IPS-18a (cell line): ENCODE data around the gene PTTG2.

ENCODE experiments used
- H3K27ac ChIP-seq: one replicate; pipeline ENCODE4 v1.5.1; 2013; ENCODE audit warnings: low read length
- H3K27me3 ChIP-seq: one replicate; pipeline ENCODE4 v1.6.1; 2013; ENCODE audit warnings: mild to moderate bottlenecking, low read length; ENCODE audit not compliant: control insufficient read depth, insufficient read depth
- H3K36me3 ChIP-seq: one replicate; pipeline ENCODE4 v1.6.1; 2013; ENCODE audit warnings: low read depth, low read length; ENCODE audit not compliant: control insufficient read depth
- H3K4me1 ChIP-seq: one replicate; pipeline ENCODE4 v1.6.1; 2013; ENCODE audit warnings: low read depth, low read length; ENCODE audit not compliant: control insufficient read depth
- H3K4me3 ChIP-seq: one replicate; pipeline ENCODE4 v1.5.1; 2013; ENCODE audit warnings: low read length
- H3K9ac ChIP-seq: one replicate; pipeline ENCODE4 v1.6.1; 2013; ENCODE audit warnings: mild to moderate bottlenecking, low read length, moderate library complexity
- H3K9me3 ChIP-seq: one replicate; pipeline ENCODE4 v1.6.1; 2013; ENCODE audit warnings: low read depth, low read length; ENCODE audit not compliant: control insufficient read depth

Gene PTTG2

DNA sequence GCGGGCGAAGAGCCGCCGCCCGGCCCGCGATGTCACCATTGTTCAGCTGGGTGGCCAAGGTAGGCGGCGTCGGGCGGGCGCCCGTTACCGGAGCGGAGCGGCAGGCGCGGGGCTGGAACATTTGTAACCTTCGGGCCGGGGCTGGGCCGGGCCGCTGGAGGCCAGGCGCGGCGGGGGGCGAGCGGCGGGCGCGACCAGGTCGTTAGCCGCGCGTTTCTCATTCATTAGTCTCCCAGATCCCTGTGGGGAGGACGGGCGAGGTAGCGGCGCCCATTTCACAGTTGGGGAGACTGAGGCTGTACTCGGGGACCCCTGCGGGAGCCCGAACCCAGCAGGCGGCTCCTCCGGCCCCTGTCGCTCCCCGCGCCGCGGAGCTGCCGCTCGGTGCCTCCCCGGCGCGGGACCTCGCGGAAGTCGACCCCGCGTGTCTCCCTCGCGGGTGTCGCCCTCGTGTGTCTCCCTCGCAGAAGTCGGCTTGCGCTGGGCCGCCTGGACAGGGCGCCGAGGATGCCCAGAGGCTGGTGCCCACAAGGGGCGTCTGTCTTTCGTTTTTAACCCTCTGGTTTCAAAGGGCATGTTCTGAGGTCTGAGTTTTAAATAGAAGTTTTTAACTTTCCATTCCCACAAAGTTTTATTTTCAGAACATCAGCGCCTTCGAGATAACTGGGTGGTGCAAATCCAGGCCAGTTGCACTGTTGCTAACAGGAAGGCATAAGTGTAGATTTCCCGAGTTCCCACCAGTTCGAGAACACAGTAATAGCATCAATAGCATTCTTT, 17.5 kb downstream of the PTTG2 start:
- H3K4me1 ChIP-seq = peaks cover 33% of the 10 kb centered on the region
- H3K27me3 ChIP-seq = no peaks in the 10 kb centered on the region
- H3K4me3 ChIP-seq = peak overlapping the region; percentile 73
- peak overlapping the region; percentile 59 for H3K9ac ChIP-seq
- no peaks in the 10 kb centered on the region for H3K36me3 ChIP-seq
- no peaks in the 10 kb centered on the region for H3K9me3 ChIP-seq
- no peak overlapping the region for H3K27ac ChIP-seq

DNA sequence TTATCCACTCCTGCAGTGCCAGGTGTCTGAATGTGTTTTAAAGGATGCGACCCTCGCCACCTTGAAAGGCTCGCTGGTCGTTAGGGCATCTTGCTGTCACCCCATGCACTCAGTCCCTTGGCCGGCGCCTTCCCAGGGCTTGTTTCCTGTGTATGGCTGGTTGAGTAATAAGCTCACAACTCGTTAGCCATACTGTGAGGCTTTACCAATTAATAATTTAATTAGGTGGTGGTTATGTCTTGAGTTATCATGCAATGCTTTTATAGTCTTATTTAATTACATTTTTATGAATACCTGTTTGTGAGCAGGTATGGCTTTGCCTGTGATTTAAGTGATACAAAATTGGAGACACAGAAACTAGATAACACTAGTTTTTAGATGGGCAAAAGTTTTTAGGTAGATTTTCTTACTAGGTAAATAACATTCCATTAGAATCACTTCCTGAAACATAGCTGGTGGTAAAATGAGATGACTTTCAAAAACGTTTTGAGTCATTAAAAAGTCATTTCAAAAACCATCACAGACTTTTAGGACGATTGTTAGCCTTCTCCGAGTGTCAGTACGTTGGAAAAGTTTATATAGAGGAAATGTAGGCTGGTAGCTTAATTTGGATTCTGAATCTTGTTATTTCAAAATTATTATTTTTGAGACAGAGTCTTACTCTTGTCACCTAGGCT, 18.2 kb downstream of the PTTG2 start:
- H3K27me3 ChIP-seq = no peaks in the 10 kb centered on the region
- H3K9me3 ChIP-seq = no peaks in the 10 kb centered on the region
- no peak overlapping the region for H3K27ac ChIP-seq
- H3K4me1 ChIP-seq = peaks cover 35% of the 10 kb centered on the region
- no peaks in the 10 kb centered on the region for H3K36me3 ChIP-seq
- peak overlapping the region; percentile 73 for H3K4me3 ChIP-seq
- H3K9ac ChIP-seq = peak overlapping the region; percentile 59

DNA sequence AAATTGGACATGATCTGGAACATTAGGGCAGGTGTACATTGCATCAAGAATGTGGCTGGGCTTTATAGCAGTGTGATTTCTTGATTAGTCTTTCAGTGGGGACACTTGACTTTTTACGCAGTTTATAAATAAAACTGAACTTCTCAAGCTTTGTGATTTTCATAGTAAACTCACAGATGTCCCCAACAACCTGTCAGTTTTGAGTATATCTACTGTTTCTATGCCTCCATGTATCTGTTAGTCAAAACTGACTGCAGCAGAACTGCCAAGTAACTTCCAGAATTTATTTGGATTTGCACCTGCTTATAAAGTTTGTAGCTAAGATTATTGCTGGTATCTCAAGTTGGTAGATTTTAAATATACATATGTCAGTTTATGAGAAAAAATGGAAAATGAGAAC, 20.0 kb downstream of the PTTG2 start:
- H3K27me3 ChIP-seq = no peaks in the 10 kb centered on the region
- H3K4me1 ChIP-seq = peaks cover 35% of the 10 kb centered on the region
- no peaks in the 10 kb centered on the region for H3K9me3 ChIP-seq
- no peak overlapping the region for H3K27ac ChIP-seq
- H3K9ac ChIP-seq = no peak overlapping the region
- no peak overlapping the region for H3K4me3 ChIP-seq
- H3K36me3 ChIP-seq = no peaks in the 10 kb centered on the region

DNA sequence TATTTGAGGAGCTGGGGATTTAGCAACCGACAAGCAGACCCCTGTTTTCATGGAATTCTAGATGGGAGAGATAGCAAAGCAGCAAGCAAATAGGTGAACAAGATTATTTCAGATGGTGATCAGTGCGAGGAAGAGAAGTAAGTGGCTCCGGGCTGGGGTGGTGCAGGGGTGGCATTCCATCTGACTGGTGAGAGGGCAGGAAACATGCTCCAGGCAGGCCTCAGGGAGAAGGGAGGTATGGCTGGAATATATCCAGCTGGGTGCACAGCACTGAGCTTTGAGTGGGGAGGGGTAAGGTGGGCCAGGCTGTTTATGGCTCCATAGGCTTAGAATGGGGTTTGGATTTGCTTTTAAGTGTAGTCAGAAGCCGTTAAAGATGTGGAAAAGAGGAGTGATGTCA, 21.2 kb downstream of the PTTG2 start:
- H3K9me3 ChIP-seq = no peaks in the 10 kb centered on the region
- peaks cover 32% of the 10 kb centered on the region for H3K4me1 ChIP-seq
- no peaks in the 10 kb centered on the region for H3K36me3 ChIP-seq
- no peak overlapping the region for H3K9ac ChIP-seq
- H3K4me3 ChIP-seq = no peak overlapping the region
- no peaks in the 10 kb centered on the region for H3K27me3 ChIP-seq
- no peak overlapping the region for H3K27ac ChIP-seq

DNA sequence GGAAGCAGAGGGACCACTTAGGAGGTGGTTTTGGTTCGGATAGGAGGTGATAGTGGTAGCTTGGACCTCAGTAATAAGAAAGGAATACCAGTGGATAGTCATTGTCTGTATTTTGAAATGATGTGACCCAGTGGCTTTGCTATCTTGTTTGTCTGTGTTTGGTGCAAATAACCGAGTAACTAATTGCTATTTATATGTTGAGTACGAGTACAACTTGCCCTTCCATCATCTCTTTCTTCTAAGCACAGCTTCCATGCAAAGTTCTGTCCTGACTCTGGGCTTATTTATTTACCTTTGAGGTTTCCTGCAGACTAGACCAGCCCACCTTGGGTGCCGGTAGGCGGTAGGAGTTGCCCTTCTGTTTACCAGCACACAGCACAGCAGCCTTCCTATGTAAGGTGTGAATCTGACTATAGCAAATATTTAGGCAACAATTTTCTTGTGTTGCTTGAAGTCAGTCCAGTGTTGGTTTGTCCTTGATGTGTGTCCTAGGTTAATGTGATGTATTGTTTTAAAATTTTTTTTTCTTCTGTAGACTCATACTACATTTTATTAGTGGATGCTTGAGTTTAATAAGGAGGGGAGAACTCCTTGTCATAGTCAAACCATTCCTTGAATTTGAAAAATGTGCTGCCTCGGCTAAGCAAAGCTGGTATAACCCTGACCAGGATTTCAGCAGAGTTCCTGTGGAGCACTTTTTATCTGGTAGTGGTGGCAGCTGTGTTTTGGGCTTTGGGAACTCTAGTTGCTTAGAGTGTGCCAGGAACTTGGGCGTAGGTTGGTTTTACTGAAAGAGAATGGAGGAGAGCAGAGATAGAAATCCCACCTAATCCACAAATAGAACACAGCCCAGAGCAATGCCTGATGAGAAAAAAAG, 21.9 kb downstream of the PTTG2 start:
- peaks cover 28% of the 10 kb centered on the region for H3K4me1 ChIP-seq
- H3K4me3 ChIP-seq = no peak overlapping the region
- no peaks in the 10 kb centered on the region for H3K27me3 ChIP-seq
- H3K9ac ChIP-seq = no peak overlapping the region
- no peak overlapping the region for H3K27ac ChIP-seq
- no peaks in the 10 kb centered on the region for H3K36me3 ChIP-seq
- no peaks in the 10 kb centered on the region for H3K9me3 ChIP-seq

DNA sequence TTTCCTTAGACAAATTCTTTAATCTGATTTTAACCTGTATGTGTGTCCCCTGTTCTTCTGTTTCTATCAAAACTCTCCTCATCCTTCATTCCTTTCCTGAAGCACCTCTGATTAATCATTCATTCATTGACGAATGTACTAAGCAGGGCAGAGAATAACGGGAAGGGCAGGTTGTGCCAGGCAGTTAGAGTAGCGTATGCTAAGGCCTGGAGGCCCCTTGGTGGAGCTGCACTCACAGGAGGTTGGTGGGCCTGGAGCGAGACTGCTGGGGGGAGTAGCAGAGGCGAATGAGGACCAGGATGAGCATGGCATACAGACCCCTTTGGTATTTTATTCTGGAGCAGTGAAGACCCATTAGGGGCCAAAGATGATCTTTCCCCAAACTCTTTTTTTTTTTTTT, 22.5 kb downstream of the PTTG2 start:
- no peaks in the 10 kb centered on the region for H3K36me3 ChIP-seq
- no peaks in the 10 kb centered on the region for H3K9me3 ChIP-seq
- H3K27me3 ChIP-seq = no peaks in the 10 kb centered on the region
- peaks cover 30% of the 10 kb centered on the region for H3K4me1 ChIP-seq
- H3K9ac ChIP-seq = no peak overlapping the region
- no peak overlapping the region for H3K27ac ChIP-seq
- no peak overlapping the region for H3K4me3 ChIP-seq

DNA sequence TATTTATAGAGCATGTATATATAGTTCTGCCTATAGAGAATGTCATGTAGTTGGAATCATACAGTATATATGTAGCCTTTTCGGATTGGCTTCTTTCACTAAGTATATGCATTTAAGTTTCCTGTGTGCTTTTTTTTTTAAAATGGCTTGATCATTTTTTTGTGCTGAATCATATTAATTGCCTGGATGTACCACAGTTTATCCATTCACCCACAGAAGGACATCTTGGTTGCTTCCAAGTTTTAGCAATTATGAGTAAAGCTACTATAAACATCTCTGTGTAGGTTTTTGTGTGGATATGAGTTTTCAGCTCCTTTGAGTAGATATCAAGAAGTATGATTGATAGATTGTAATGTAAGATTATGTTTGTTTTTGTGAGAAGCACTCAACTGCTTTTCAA, 23.8 kb downstream of the PTTG2 start:
- H3K9ac ChIP-seq = no peak overlapping the region
- H3K27ac ChIP-seq = no peak overlapping the region
- H3K27me3 ChIP-seq = no peaks in the 10 kb centered on the region
- no peak overlapping the region for H3K4me3 ChIP-seq
- H3K9me3 ChIP-seq = no peaks in the 10 kb centered on the region
- H3K36me3 ChIP-seq = no peaks in the 10 kb centered on the region
- peaks cover 32% of the 10 kb centered on the region for H3K4me1 ChIP-seq

DNA sequence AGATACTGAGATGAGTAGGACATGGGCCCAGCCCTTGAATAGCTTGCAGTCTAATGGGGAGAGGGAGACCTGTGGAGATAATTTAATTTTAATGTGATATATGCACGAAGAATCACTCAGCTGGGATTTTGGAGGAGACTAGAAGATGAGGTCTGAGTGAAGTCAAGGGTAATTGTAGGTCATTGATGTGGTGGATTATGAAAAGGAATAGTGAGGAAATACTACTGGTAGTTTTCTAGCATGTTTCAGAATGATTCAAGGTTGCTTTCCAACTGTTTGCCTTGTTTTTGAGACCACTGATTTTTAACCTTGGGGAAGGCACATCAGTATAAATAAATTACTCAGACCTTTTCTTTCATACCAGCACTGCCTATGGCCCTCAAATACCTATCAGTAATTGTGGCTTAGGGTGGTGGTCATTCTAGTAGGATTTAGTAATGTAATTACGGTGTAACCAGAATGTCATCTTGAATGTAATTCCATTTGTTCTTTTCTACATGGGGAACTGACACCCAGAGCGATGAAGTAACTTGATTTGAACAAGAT, 25.6 kb downstream of the PTTG2 start:
- Histone ChIP-seq H3K4me1 (peaks cover 44% of the 10 kb centered on the region), H3K36me3 (no peaks in the 10 kb centered on the region), H3K9ac (no peak overlapping the region), H3K27ac (no peak overlapping the region), H3K9me3 (no peaks in the 10 kb centered on the region), H3K27me3 (no peaks in the 10 kb centered on the region), H3K4me3 (no peak overlapping the region)

DNA sequence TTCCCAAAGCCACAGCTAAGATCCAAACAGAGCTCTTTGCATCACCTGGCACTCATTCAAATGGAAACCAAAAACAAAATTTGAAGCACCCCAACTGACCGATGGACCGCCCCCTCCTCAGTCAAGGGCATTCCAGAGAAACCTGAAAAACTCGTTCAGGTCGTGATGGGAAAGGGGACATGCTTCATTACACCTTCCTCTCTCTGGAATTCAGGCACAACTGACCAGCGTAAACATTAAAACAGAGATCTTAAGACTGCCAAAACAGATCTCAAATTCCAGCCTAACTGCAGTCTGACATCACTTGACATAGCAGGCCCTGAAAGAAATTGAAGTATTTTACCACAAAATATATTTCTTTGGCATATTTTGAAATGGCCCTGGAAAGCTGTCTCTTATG, 28.5 kb downstream of the PTTG2 start:
- Histone ChIP-seq H3K27ac (no peak overlapping the region), H3K4me1 (peaks cover 36% of the 10 kb centered on the region), H3K4me3 (peak overlapping the region; percentile 8), H3K27me3 (no peaks in the 10 kb centered on the region), H3K9ac (no peak overlapping the region), H3K36me3 (no peaks in the 10 kb centered on the region), H3K9me3 (no peaks in the 10 kb centered on the region)

DNA sequence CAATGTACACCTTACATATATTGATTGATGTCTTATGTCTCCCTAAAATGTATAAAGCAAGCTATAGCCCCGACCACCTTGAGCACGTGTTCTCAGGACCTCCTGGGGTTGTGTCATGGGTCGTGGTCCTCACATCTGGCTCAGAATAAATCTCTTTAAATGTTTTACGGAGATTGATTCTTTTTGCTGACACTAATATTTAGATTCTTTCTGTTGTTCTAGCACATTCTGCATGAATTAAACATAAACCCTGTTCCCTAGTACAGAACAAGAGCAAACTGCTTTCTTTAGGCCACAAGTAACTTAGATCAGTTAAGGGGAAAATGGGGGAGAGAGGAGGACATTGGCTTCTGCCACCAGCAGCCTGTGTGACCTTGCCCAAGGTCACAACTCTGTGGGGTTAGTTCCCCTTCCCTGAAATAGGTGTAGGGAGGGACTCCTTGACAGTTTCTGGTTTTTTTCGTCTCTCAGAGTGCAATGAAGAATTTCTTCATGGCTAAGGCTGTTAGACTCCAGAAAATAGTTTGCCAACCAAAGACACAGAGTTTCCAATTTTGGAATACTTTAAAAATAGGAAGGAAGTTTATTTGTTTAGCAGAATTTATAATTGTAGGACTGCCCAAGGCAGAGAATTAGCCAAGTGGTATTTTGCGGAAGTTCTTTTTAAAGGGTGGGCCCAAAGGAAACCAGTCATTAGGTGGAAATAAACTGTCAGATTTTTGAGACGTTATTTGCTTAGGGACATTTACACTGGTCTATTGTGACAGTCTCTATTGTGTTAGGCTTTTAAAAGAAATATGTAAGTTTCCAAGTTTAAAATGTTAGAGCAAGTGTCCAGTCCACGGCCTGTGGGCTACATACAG, 29.4 kb downstream of the PTTG2 start:
- Histone ChIP-seq H3K4me3 (no peak overlapping the region), H3K9me3 (no peaks in the 10 kb centered on the region), H3K9ac (no peak overlapping the region), H3K27ac (peak overlapping the region; percentile 24), H3K4me1 (peaks cover 40% of the 10 kb centered on the region), H3K27me3 (no peaks in the 10 kb centered on the region), H3K36me3 (no peaks in the 10 kb centered on the region)
